ENCODE data around the gene CAMK2A.

- TF ChIP-seq ATF3 (IDR thresholded peaks at IDR 0.05), result no peak
- TF ChIP-seq JUND (IDR thresholded peaks at IDR 0.05), result no peak
- no peak for TF ChIP-seq CTCF (IDR thresholded peaks at IDR 0.05; ENCODE audit: low read depth, low read length, missing input control)
- TF ChIP-seq RAD21 (IDR thresholded peaks at IDR 0.05), result no peak
- no peak for TF ChIP-seq SP1 (IDR thresholded peaks at IDR 0.05)
- no peak for TF ChIP-seq GABPA (IDR thresholded peaks at IDR 0.05 in 1 of 2, conservative IDR thresholded peaks at IDR 0.05 in 1 of 2)
- no peak for TF ChIP-seq MAX (IDR thresholded peaks at IDR 0.05)
- TF ChIP-seq NR2F2 (IDR thresholded peaks at IDR 0.05), result no peak
- TF ChIP-seq FOXA1 (IDR thresholded peaks at IDR 0.05), result no peak
- TF ChIP-seq YY1 (IDR thresholded peaks at IDR 0.05), result no peak
Observed at GRCh38 chr5:150184006-150184405, 105.6 kb downstream of the CAMK2A start.
